ENCODE measurements around the gene PKD1L1.
"Not testable (repeated sequence)": the region's sequence is repeated elsewhere in the genome, so short reads cannot be mapped to it uniquely, and the experiment has no call there.

Gene PKD1L1

GRCh38 chr7:47813620-47814260, 134.5 kb downstream of the PKD1L1 start:
- no peak for DNase-seq

GRCh38 chr7:47812429-47813136, 135.7 kb downstream of the PKD1L1 start:
- no peak for DNase-seq

DNA sequence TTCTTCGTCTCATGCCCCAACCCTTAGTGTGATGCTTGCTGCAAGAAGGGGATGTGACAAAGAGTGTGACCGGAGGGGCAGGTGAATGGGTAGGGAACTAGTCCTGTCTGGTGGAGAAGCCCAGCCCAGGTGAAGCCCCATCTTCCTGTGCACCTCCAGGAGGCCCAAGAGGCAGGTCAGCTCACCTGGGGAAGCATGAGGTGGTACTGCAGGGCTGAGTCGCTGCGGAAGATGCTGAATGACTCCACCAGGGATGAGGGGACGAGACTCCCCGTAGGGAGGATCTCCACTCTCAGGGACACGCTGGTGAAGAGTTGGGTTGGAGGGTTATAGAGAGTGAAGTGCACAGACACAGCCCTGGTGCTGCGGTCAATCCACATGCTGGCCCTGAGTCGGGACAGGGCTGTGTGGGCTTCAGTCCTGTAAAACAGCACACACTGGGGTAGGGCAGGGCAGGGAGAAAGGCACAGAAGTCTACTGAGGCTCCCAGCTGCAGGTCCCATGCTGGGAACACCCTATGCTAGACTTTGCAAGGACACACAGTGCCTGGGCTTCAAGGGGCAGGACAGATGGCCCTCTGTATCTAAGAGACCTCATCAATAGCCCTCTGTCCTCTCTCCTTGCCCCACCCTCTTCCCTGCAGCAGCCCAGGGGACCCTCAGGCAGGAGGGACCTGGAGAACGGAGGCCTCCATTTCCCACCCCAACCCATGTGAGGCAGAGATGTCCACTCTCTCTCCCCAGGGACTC, 136.5 kb downstream of the PKD1L1 start:
- no peak for DNase-seq

DNA sequence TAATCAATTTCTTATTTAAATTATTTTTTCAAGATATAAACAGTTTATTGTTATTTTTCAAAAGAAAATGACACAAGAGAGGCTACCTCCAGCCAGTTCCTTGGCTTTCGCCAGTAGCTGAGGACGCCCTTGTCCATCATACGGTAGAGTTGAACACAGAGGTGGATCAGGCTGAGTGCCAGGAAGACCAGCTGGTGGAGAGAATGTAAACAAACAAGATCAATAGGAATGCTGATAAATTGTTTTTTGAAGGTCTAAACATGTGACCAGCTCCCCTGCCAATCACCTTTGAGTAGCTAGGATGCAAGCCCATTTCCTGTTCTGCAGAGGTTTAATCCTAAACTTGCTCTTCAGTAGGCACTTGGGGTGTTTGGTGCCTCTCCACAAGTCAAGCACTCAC, 138.9 kb downstream of the PKD1L1 start:
- no peak for DNase-seq

GRCh38 chr7:47808321-47808720, 139.9 kb downstream of the PKD1L1 start:
- DNase-seq, result no peak

DNA sequence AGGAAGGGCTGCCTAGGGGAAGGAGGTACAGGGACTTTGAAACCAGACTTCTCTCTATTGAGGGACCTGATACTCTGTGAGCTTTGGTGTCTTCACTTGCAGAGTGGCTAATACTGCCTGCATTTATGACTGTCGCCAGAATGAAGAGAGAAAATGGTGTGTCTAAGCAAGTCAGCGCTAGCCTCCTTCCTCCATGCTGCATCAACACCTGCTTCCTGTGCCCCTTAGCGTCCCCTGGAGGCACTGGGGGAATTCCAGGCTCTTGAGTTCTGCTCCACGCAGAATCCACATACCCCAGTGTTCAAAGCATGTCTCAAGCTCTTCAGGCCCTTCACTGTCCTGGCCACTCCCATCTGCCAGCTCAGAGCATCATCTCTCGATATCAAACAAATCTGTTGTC, 140.5 kb downstream of the PKD1L1 start:
- DNase-seq, result no peak

DNA sequence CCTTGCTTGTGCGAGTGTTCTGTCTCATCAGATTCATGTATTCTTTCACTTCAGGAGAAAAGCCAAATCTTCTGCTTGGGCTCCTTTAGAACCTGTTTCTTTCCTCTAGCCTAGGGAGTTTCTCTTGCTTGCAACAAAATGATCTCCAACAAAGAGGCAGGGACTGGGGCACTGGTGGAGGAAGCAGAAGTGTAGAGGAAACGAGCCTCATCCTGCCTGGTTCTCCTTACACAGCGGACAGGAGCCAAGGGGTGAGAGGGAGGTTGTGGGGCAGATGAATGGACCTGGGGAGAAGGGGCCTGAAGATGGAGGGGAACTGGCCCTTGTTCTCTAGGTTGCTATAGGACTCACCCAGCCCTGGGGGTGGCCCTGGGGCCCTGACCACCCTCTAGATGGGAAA, 141.1 kb downstream of the PKD1L1 start:
- DNase-seq, result no peak

DNA sequence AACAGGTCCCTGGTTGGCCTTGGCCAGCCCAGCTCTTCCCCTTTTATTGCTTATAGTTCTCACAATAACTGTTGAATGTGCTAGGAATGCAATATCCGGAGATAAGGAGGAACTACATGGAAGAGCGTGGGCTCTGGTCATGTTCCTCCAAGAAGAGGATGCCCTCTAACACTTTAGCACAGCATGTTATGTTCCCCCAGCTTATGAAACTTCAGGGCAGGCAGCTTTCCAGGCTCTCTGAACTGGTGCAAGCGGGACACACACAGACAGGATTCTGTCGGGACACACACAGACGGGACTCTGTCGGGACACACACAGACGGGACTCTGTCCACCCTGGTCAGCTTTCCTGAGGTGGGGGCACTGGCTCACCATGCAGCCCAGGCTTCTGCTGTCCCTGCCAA, 141.6 kb downstream of the PKD1L1 start:
- DNase-seq, result no peak

- DNase-seq, result no peak
These were observed 143.3 kb downstream of the PKD1L1 start for GRCh38 chr7:47804767-47805545.

- DNase-seq, result no peak
These were observed 144.4 kb downstream of the PKD1L1 start for GRCh38 chr7:47803846-47804245.

GRCh38 chr7:47803025-47803424, 145.2 kb downstream of the PKD1L1 start:
- DNase-seq, result no peak

DNA sequence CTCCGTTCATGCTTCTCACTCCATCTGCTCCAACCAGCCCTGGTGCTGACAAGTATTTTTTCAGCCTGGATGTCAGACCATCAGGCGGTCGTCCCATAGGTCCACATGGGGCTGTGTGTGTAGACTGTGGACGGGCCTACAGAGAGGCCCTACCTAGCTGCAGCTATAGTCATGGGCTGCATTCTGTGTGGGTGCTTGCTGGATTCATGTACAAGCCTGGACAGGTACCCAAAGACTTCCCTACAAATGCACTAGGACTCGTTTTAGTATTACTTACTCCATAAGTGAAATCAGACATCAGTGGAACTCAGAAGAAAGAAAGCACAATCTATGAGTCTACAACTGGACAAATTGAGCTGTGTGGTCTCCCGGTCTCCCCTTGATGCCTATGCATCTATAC, 146.8 kb downstream of the PKD1L1 start:
- no peak for DNase-seq

DNA sequence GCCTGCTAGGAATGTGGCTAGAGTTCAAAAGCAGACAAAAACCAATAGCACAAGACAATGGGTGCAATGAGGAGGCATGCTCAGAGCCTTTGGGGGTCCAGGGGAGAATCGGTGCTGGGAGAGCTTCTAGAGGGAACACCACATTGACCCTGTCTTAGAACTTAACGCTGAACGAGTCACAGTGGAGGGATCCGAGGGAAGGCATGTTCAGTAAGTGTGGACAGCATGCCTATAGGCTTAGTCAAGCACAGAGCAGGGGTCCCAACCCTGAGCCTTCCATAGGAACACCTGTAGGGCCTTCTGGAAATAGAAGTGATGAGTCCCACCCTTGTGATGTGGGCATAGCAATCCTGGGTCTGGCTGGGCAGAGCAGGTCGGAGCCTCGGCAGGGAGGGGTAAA, 148.7 kb downstream of the PKD1L1 start:
- no peak for DNase-seq

- no peak for DNase-seq
These were observed 151.9 kb downstream of the PKD1L1 start for GRCh38 chr7:47796347-47796746.

DNA sequence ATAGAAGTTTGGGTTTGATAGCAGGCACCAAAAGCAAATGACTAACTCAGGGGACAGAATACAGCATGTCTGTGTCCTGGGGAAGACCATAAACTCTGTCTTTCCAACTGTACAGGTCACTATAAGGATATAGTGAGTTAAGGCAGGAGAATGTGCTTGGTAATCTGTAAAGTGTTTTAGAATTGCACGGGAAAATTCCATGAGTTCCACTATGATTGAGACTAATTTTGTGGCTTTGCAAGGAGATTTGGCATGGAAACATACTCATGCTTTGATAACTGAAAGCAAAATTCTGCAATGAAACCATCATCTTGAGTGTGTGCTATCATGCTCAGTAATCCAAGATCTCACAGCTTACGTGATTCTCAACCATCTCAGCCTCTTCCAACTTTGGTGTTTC, 152.6 kb downstream of the PKD1L1 start:
- DNase-seq, result no peak

DNA sequence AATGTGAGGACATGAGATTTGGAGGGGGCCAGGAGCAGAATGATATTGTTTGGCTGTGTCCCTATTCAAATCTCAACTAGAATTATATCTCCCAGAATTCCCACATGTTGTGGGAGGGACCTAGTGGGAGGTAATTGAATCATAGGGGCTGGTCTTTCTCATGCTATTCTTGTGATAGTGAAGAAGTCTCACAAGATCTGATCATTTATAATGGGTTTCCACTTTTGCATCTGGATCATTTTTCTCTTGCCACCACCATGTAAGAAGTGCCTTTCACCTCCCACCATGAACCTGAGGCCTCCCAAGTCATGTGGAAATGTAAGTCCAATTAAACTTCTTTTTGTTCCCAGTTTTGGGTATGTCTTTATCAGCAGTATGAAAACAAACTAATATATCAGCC, 153.1 kb downstream of the PKD1L1 start:
- DNase-seq, result not testable (repeated sequence)

GRCh38 chr7:47794016-47794415, 154.2 kb downstream of the PKD1L1 start:
- DNase-seq, result no peak

DNA sequence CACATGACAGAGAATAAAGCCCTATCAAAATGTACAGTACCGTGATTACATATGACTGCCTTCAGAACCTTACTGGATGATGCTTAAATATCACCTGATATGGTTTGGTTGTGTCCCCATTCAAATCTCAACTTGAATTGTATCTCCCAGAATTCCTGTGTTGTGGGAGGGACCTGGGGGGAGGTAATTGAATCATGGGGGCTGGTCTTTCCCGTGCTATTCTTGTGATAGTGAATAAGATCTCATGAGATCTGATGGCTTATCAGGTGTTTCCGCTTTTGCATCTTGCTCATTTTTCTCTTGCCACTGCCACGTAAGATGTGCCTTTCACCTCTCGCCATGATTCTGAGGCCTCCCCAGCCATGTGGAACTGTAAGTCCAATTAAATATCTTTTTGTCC, 155.1 kb downstream of the PKD1L1 start:
- DNase-seq, result not testable (repeated sequence)

- DNase-seq, result no peak
These were observed 155.6 kb downstream of the PKD1L1 start for GRCh38 chr7:47792521-47793121.

DNA sequence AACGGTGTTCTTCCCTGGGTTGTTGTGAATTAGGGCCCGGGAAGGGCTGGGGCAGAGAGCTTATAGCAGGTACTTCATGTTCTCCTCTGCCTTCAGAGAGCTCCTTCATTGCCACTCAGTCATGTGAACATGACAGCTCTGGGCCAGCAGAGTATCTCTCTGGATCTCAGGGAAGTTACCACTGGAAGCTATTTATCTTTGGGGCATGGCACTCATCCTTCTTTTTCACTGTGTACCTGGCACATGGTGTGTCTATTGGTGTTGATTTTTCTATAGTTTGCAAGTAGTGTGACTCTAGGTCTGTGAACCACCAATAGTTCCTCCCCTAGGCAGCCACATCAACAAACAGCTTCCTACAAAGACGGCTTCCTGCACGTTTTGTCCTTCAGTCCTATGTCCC, 156.6 kb downstream of the PKD1L1 start:
- DNase-seq, result no peak

DNA sequence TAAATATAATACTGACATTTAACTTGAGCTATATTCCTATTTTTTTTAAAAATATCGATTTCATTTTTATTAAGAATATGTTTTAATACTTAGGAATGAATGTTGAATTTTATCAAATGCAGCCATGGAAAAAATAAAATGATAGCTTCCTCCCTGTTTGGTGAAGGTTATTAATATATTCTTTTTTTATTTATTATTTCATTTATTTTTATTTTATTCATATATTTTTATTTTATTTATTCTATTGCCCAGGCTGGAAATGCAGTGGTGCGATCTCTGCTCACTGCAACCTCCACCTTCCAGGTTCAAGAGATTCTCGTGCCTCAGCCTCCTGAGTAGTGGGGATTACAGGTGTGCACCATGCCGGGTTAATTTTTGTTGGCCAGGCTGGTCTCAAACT, 160.2 kb downstream of the PKD1L1 start:
- DNase-seq, result no peak

- no peak for DNase-seq
These were observed 160.8 kb downstream of the PKD1L1 start for GRCh38 chr7:47787249-47788069.
